Gastrocnemius medialis (tissue), 4 donors: ENCODE measurements around the gene PHLDA2. TPM values are rescaled to one million over a fixed set of nuclear protein-coding genes. Genes with fewer than 3 reads are reported as not detected.

Experiments used
- ATAC-seq, 2 donors: fragments of 150-250 bp; one replicate each; pipeline ENCODE4 v1.9.1; 2016
- DNase-seq, 2 donors: peaks; one replicate each; pipeline ENCODE4 v3.0.0-alpha.2; 2019
- H3K27ac ChIP-seq, 4 donors: fragments of 200-600 bp; sonication (generic); 1 replicate in 1 of 4; 2 replicates in 3 of 4; pipeline ENCODE4 v1.5.1; 2016 to 2018; ENCODE audit warnings: mild to moderate bottlenecking in 2 of 4, moderate library complexity in 1 of 4
- H3K27me3 ChIP-seq, 3 donors: fragments of 200-600 bp; sonication (generic) in 2 of 3; 1 replicate in 1 of 3; 2 replicates in 2 of 3; pipeline versions ENCODE4 v1.5.1 to v1.6.0; 2016 to 2019; ENCODE audit warnings: mild to moderate bottlenecking in 1 of 3, moderate library complexity in 1 of 3
- H3K36me3 ChIP-seq, 2 donors: fragments of 200-600 bp; sonication (generic) in 1 of 2; one replicate each; pipeline ENCODE4 v1.5.1; 2017 to 2018
- H3K4me1 ChIP-seq, 2 donors: fragments of 200-600 bp; sonication (generic) in 1 of 2; one replicate each; pipeline ENCODE4 v1.5.1; 2016 to 2017; ENCODE audit warnings: mild to moderate bottlenecking in 2 of 2
- H3K4me3 ChIP-seq, 4 donors: fragments of 200-600 bp; sonication (generic) in 3 of 4; 1 replicate in 1 of 4; 2 replicates in 3 of 4; pipeline ENCODE4 v1.5.1; 2016 to 2019; ENCODE audit warnings: mild to moderate bottlenecking in 2 of 4
- H3K9me3 ChIP-seq, 3 donors: fragments of 200-600 bp; sonication (generic) in 2 of 3; 1 replicate in 1 of 3; 2 replicates in 2 of 3; pipeline ENCODE4 v1.5.1; 2016 to 2019
- CTCF ChIP-seq, 5 experiments: fragments of 450-650 bp in 3 of 5; fragments of 200-600 bp in 2 of 5; sonication (generic) in 2 of 5; IDR thresholded peaks in 4 of 5; conservative IDR thresholded peaks in 1 of 5; 1 replicate in 4 of 5; 2 replicates in 1 of 5; pipeline ENCODE4 v1.5.1; 2016 to 2019; ENCODE audit warnings: antibody characterized with exemption in 5 of 5, mild to moderate bottlenecking in 3 of 5, moderate library complexity in 3 of 5
- POLR2A ChIP-seq, 2 donors: fragments of 450-650 bp; IDR thresholded peaks; one replicate each; pipeline ENCODE4 v1.6.1; 2017; ENCODE audit warnings: antibody characterized with exemption in 2 of 2, mild to moderate bottlenecking in 2 of 2, moderate library complexity in 2 of 2
- in situ Hi-C, 4 donors: fragments of 200-750 bp; cut with MboI; loops; one replicate each; pipeline versions ENCODE4 v1.15.0 to v1.8.0; 2017; ENCODE audit warnings: low sequenced_read_pairs in 4 of 4
- intact Hi-C: fragments of 100-400 bp; cut with DNase I; formaldehyde crosslinking; loops from one replicate; pipeline ENCODE4 v1.15.1; 2023; ENCODE audit warnings: low total_unique reads
- total RNA-seq, 4 donors: library from RNA; depleted of rRNA; stranded (reverse); fragments of >200 nt; gene quantifications; one replicate each; pipeline versions ENCODE4 v1.1.0 to v1.2.3, GENCODE V29; 2016

Gene PHLDA2
- total RNA-seq, 4 donors from 2014 or later = 1.4 TPM; not detected in 3

DNA sequence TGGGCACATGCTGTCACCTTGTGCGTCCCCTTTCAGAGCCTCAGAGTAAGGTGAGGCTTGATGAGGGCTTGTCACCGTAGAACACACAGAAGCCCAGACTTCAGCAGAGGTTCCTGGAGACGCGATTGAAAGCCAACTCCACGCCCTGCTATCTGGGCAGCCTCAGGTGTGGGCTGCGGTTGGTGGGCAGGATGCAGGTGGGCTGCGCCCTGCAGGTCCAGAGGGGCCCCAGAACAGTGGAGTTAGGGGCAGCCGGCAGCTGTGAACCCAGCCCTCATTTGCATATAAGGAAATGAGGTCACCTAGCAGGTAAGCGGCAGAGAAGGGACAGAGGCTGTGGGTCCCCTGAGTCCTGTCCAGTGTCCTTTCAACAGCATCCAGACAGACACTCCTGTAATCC is 15.4 kb downstream of the PHLDA2 start:
- no peaks in the 10 kb centered on the region for H3K9me3 ChIP-seq
- intact Hi-C loops (no loop called here), in situ Hi-C loops (no loop called here)
- H3K27me3 ChIP-seq = peaks cover 4 to 9% (median 7%) of the 10 kb centered on the region in 3 donors
- no peak for DNase-seq
- no peak overlapping the region for H3K27ac ChIP-seq
- TF ChIP-seq POLR2A (IDR thresholded peaks at IDR 0.05) (no peak), CTCF (IDR thresholded peaks at IDR 0.05 in 4 of 5, conservative IDR thresholded peaks at IDR 0.05 in 1 of 5) (no peak)
- ATAC-seq = no peak
- no peak overlapping the region for H3K4me3 ChIP-seq
- no peaks in the 10 kb centered on the region for H3K36me3 ChIP-seq
- no peaks in the 10 kb centered on the region for H3K4me1 ChIP-seq

DNA sequence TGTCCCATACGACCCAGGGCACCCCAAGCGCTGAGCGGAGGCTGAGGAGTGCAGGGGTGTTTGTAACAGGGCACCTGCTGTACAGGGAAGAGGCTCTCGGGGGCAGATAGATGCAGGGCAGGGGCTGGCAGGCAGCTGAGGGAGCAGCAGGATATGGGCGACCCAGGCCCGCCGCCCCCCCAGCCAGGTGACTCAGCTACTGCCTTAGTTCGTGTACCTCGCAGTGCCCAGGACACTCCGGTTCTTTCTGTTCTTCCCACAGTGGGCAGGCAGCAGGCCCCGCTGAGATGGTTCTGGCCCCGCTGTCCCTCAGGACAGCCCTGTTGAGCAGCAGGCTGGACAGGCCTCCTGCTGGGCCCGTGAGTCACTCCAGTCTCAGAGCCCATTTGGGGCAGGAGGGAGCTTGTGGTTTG is 16.2 kb downstream of the PHLDA2 start:
- Histone ChIP-seq H3K36me3 (no peaks in the 10 kb centered on the region), H3K27me3 (peaks cover 10 to 15% (median 15%) of the 10 kb centered on the region in 3 donors), H3K27ac (no peak overlapping the region), H3K4me1 (no peaks in the 10 kb centered on the region), H3K9me3 (no peaks in the 10 kb centered on the region), H3K4me3 (no peak overlapping the region)
- no peak for DNase-seq
- in situ Hi-C loops = no loop called here
- intact Hi-C loops = no loop called here
- TF ChIP-seq POLR2A (IDR thresholded peaks at IDR 0.05) (no peak), CTCF (IDR thresholded peaks at IDR 0.05 in 4 of 5, conservative IDR thresholded peaks at IDR 0.05 in 1 of 5) (no peak)
- ATAC-seq = no peak

- no peaks in the 10 kb centered on the region for H3K36me3 ChIP-seq
- intact Hi-C loops = no loop called here
- in situ Hi-C loops = no loop called here
- peaks cover 10 to 20% (median 19%) of the 10 kb centered on the region in 3 donors for H3K27me3 ChIP-seq
- no peaks in the 10 kb centered on the region for H3K4me1 ChIP-seq
- TF ChIP-seq POLR2A (IDR thresholded peaks at IDR 0.05) (no peak), CTCF (IDR thresholded peaks at IDR 0.05 in 4 of 5, conservative IDR thresholded peaks at IDR 0.05 in 1 of 5) (no peak)
- H3K9me3 ChIP-seq = no peaks in the 10 kb centered on the region
- H3K4me3 ChIP-seq = no peak overlapping the region
- DNase-seq (no peak), ATAC-seq (no peak)
- no peak overlapping the region for H3K27ac ChIP-seq
These were observed 16.7 kb downstream of the PHLDA2 start for GRCh38 chr11:2912498-2912897.

- TF ChIP-seq CTCF (IDR thresholded peaks at IDR 0.05 in 4 of 5, conservative IDR thresholded peaks at IDR 0.05 in 1 of 5) (no peak), POLR2A (IDR thresholded peaks at IDR 0.05) (no peak)
- no peaks in the 10 kb centered on the region for H3K4me1 ChIP-seq
- no peaks in the 10 kb centered on the region for H3K36me3 ChIP-seq
- no peak overlapping the region for H3K27ac ChIP-seq
- no peak for DNase-seq
- no peaks in the 10 kb centered on the region for H3K9me3 ChIP-seq
- H3K4me3 ChIP-seq = no peak overlapping the region
- ATAC-seq = no peak
- H3K27me3 ChIP-seq = peaks cover 10 to 24% (median 23%) of the 10 kb centered on the region in 3 donors
- in situ Hi-C loops (no loop called here), intact Hi-C loops (no loop called here)
These were observed 17.3 kb downstream of the PHLDA2 start for GRCh38 chr11:2911785-2912391.
